ENCODE results near the gene COX7A2L. TPM values are rescaled to one million over a fixed set of nuclear protein-coding genes. Genes with fewer than 3 reads are reported as not detected.

COX7A2L gene
- total RNA-seq, 1 experiment from 2014 or later, result 85.4 TPM

DNA sequence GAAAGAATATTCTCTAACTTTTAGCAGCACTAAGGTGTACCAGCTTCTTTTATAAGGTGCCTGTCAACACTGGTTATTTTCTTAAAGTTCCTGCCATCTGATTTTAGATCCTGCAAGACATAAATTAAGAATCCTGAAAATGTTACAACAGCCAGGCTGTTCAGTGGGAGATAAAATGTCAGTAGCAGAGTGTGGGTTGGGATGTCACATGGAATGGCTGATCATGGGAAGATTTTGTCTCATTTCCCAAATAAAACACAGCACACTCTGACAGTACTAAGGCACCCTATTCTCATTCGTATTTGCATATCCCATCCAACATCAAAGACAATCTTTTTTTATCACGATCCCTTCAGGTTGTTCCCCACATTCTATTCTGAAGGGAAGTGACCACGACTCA, 2.4 kb upstream of the COX7A2L start:
- TF ChIP-seq EZH2 (IDR thresholded peaks at IDR 0.05; ENCODE audit: borderline replicate concordance, low read depth, low read length, poor library complexity, severe bottlenecking) (no peak), CTCF (conservative IDR thresholded peaks at IDR 0.05; ENCODE audit: low read depth, low read length) (no peak)
- Histone ChIP-seq H3K27me3 (replicated peaks; ENCODE audit: insufficient read depth, low read depth, low read length, poor library complexity) (no peaks in the 10 kb centered on the region), H3K36me3 (ENCODE audit: insufficient read depth, low read length, poor library complexity, severe bottlenecking) (no peaks in the 10 kb centered on the region), H3K9me3 (ENCODE audit: low read depth, low read length, poor library complexity, severe bottlenecking) (no peaks in the 10 kb centered on the region), H3K4me3 (ENCODE audit: low read depth, low read length, poor library complexity, severe bottlenecking) (no peak overlapping the region), H3K27ac (ENCODE audit: low read depth, low read length, poor library complexity, severe bottlenecking) (no peak overlapping the region), H3K4me1 (ENCODE audit: insufficient read depth, low read length, poor library complexity, severe bottlenecking) (peaks cover 13% of the 10 kb centered on the region)
- CTCF ChIA-PET, result no interaction called here
- POLR2A ChIA-PET (ENCODE audit: low non-redundant PET), result no interaction called here
- DNase-seq (ENCODE audit: low spot score), result no peak
- intact Hi-C loops (cut with micrococcal nuclease; ENCODE audit: unreplicated experiment), result no loop called here
- BruUV-seq (replicated peaks), result no TSS peak

GRCh38 chr2:42361728-42362283, 789 bp upstream of the COX7A2L start:
- TF ChIP-seq EZH2 (IDR thresholded peaks at IDR 0.05; ENCODE audit: borderline replicate concordance, low read depth, low read length, poor library complexity, severe bottlenecking) (no peak), CTCF (conservative IDR thresholded peaks at IDR 0.05; ENCODE audit: low read depth, low read length) (no peak)
- intact Hi-C loops (cut with micrococcal nuclease; ENCODE audit: unreplicated experiment), result no loop called here
- H3K9me3 ChIP-seq (ENCODE audit: low read depth, low read length, poor library complexity, severe bottlenecking), result no peaks in the 10 kb centered on the region
- DNase-seq (ENCODE audit: low spot score), result no peak
- H3K27ac ChIP-seq (ENCODE audit: low read depth, low read length, poor library complexity, severe bottlenecking), result no peak overlapping the region
- H3K27me3 ChIP-seq (replicated peaks; ENCODE audit: insufficient read depth, low read depth, low read length, poor library complexity), result no peaks in the 10 kb centered on the region
- ChIA-PET POLR2A (ENCODE audit: low non-redundant PET) (no interaction called here), CTCF (no interaction called here)
- no peaks in the 10 kb centered on the region for H3K36me3 ChIP-seq (ENCODE audit: insufficient read depth, low read length, poor library complexity, severe bottlenecking)
- peaks cover 13% of the 10 kb centered on the region for H3K4me1 ChIP-seq (ENCODE audit: insufficient read depth, low read length, poor library complexity, severe bottlenecking)
- peak overlapping the region; percentile 87 for H3K4me3 ChIP-seq (ENCODE audit: low read depth, low read length, poor library complexity, severe bottlenecking)
- BruUV-seq (replicated peaks), result no TSS peak

- Histone ChIP-seq H3K4me3 (ENCODE audit: low read depth, low read length, poor library complexity, severe bottlenecking) (peak overlapping the region; percentile 87), H3K4me1 (ENCODE audit: insufficient read depth, low read length, poor library complexity, severe bottlenecking) (peaks cover 13% of the 10 kb centered on the region), H3K9me3 (ENCODE audit: low read depth, low read length, poor library complexity, severe bottlenecking) (no peaks in the 10 kb centered on the region), H3K36me3 (ENCODE audit: insufficient read depth, low read length, poor library complexity, severe bottlenecking) (no peaks in the 10 kb centered on the region), H3K27ac (ENCODE audit: low read depth, low read length, poor library complexity, severe bottlenecking) (peak overlapping the region; percentile 98), H3K27me3 (replicated peaks; ENCODE audit: insufficient read depth, low read depth, low read length, poor library complexity) (no peaks in the 10 kb centered on the region)
- CTCF ChIA-PET, result interaction anchor here (0.6 to 0.8 kb wide), 2 partner anchors 9 to 119 kb away, joined by 3 to 6 read pairs; no protein-coding TSS in a partner anchor
- intact Hi-C loops (cut with micrococcal nuclease; ENCODE audit: unreplicated experiment), result no loop called here
- no peak for DNase-seq (ENCODE audit: low spot score)
- POLR2A ChIA-PET (ENCODE audit: low non-redundant PET), result interaction anchor here (0.6 kb wide), 1 partner anchor 219 kb away, joined by 6 read pairs; no protein-coding TSS in a partner anchor
- no TSS peak for BruUV-seq (replicated peaks)
- no peak for TF ChIP-seq EZH2 (IDR thresholded peaks at IDR 0.05; ENCODE audit: borderline replicate concordance, low read depth, low read length, poor library complexity, severe bottlenecking)
Observed at GRCh38 chr2:42360493-42360889, 526 bp downstream of the COX7A2L start.

Data from A673 (cell line).